Coronary artery (tissue), 2 donors: ENCODE measurements around the gene CGREF1.
A peak's percentile ranks its signal among the peaks of the same experiment; 100 is the strongest.

Experiments used
- DNase-seq: peaks from one replicate; pipeline ENCODE4 v3.0.0-alpha.2; 2017; ENCODE audit warnings: low spot score
- H3K27ac ChIP-seq, 2 donors: fragments of 200-600 bp; sonication (generic); one replicate each; pipeline ENCODE4 v1.5.1; 2016 to 2019
- H3K4me3 ChIP-seq: fragments of 200-600 bp; sonication (generic); 2 replicates; pipeline ENCODE4 v1.5.1; 2016; ENCODE audit warnings: mild to moderate bottlenecking, moderate library complexity
- TF ChIP-seq, protein P1 (sequence below): fragments of 200-600 bp; sonication (generic); IDR thresholded peaks from one replicate; pipeline ENCODE4 v1.5.1; 2019; ENCODE audit warnings: antibody characterized with exemption

CGREF1 gene

DNA sequence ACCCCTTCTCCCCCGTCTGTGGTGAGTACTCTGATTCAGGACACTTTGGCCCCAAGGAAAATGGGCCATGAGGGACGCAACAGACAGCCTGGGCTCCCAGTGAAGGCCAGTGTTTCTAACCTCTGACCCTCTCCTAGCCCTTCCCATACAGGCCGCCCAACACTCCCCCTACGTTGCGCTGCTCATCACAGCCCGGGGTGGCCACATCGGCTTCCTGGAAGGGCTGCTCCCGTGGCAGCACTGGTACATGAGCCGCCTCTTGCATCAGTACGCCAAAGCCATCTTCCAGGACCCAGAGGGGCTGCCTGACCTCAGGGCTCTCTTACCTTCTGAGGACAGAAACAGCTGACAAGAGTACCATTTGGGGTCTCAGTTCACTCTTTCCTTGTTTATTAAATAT, 11.5 kb upstream of the CGREF1 start:
- no peak for DNase-seq
- no peak overlapping the region for H3K27ac ChIP-seq
- TF ChIP-seq, protein P1, sequence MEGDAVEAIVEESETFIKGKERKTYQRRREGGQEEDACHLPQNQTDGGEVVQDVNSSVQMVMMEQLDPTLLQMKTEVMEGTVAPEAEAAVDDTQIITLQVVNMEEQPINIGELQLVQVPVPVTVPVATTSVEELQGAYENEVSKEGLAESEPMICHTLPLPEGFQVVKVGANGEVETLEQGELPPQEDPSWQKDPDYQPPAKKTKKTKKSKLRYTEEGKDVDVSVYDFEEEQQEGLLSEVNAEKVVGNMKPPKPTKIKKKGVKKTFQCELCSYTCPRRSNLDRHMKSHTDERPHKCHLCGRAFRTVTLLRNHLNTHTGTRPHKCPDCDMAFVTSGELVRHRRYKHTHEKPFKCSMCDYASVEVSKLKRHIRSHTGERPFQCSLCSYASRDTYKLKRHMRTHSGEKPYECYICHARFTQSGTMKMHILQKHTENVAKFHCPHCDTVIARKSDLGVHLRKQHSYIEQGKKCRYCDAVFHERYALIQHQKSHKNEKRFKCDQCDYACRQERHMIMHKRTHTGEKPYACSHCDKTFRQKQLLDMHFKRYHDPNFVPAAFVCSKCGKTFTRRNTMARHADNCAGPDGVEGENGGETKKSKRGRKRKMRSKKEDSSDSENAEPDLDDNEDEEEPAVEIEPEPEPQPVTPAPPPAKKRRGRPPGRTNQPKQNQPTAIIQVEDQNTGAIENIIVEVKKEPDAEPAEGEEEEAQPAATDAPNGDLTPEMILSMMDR = no peak
- no peak overlapping the region for H3K4me3 ChIP-seq

DNA sequence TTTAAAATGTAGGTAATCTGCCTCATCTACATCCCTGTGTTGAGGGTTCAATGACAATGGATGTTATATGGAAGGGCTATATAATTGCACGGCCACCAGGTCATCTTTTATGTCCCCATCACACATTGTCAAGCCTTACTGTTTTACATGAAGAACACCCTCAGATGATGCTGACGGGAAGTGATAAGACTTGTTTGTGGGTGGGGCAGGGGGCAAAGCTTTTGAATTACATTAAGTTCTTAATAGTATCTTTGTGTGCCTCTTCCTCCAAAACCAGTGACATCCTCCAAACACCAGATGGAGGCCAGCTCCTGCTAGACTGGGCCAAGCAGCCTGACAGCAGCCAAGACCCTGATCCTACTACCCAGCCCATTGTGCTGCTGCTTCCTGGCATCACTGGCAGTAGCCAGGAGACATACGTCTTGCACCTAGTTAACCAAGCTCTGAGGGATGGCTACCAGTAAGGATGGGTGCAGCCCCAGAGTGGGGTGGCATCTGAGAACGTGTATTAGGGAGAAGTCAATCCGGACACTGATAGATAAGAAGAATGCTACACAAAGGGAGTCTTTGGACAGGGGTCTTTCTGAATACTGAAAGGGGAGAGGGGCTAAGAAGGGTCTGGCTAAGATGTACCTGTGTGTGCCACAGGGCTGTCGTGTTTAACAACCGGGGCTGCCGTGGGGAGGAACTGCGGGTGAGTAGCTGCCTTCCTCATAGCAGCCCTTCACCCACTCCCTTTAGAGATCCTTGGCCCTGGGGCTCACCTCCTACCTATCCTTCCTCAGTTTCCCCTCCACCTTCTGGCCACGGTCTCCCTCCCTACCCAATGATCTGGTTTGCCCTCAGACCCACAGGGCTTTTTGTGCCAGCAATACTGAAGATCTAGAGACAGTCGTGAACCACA, 10.0 kb upstream of the CGREF1 start:
- Histone ChIP-seq H3K27ac (no peak overlapping the region), H3K4me3 (no peak overlapping the region)
- no peak for DNase-seq
- TF ChIP-seq, protein P1 = no peak

DNA sequence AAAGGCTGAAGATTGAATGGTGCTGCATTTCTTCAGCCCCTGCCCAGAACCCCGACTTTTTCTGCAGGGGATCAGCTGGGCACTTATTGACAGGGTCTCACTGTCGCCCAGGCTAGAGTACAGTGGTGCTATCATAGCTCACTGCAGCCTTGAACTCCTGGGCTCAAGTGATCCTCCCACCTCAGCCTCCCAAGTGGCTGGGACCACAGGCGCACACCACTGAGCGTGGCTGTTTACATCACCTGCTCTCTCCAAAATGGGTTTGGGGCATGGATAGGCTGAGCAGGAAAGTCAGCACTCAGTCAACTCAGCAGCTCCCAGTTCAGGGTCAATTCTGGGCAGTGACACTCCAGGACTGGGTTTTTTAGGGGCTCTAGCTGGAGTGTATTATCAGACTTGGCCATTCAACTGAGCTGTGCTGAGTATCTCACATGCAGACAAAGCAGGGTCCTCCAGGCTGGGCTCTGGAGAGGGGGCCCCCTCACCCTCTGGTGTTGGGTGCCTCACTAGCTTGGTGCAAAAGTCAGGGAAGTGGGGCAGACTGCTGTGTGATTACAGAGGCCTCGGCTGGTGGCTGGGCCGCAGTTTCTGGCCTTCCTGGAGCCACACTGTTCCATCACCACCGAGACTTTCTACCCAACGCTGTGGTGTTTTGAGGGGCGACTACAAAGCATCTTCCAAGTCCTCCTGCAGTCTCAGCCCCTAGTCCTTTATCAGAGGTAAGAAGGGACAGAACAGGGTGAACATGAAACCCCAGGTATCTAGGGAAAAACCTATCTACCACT, 9.1 kb upstream of the CGREF1 start:
- DNase-seq = no peak
- TF ChIP-seq, protein P1 = no peak
- no peak overlapping the region for H3K27ac ChIP-seq

DNA sequence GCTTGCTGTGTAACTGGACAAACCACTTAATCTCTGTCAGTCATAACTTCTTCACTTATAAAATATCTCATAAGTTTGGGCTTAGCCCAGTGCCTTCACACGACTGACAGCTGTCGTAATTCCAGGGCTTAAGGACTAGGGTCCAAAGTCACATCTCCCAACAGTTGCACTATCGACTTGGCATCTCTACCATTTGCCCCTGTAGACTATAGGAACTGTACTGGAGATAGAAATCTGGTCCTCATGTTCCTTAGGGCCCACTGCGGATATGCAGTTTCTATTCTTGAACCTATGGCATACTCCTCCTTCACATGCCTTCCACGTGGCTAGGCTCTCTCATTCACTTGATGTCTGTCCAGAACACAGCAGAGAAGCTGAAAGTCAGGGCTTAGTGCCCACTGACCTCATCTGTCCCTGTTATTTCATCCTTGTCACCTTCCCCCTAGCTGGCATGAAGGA, 7.4 kb upstream of the CGREF1 start:
- no peak overlapping the region for H3K27ac ChIP-seq

More for the DNA sequence above, 9.1 kb upstream of the CGREF1 start:
- H3K4me3 ChIP-seq = no peak overlapping the region

DNA sequence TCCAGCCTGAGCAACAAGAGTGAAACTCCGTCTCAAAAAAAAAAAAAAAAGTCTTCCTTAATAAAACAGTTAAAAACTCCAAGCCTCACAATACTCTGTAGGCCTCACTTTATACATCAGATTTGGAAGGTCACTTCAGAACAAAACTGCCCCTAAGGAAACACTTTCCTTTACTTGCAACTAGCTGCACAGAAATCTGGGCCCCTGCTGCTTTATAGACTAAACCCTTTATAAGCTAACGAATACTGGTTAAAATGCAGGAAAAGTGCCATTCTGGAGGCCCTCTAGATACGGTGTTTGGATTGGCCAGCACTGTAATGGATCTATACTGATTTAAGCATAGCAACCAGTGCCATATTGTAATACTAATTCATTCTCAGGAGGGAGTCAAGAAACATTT, 6.2 kb upstream of the CGREF1 start:
- TF ChIP-seq, protein P1 = no peak
- DNase-seq = no peak
- no peak overlapping the region for H3K27ac ChIP-seq
- H3K4me3 ChIP-seq = no peak overlapping the region

More for the DNA sequence above, 7.4 kb upstream of the CGREF1 start:
- no peak for DNase-seq
- H3K4me3 ChIP-seq = no peak overlapping the region
- TF ChIP-seq, protein P1 = no peak

DNA sequence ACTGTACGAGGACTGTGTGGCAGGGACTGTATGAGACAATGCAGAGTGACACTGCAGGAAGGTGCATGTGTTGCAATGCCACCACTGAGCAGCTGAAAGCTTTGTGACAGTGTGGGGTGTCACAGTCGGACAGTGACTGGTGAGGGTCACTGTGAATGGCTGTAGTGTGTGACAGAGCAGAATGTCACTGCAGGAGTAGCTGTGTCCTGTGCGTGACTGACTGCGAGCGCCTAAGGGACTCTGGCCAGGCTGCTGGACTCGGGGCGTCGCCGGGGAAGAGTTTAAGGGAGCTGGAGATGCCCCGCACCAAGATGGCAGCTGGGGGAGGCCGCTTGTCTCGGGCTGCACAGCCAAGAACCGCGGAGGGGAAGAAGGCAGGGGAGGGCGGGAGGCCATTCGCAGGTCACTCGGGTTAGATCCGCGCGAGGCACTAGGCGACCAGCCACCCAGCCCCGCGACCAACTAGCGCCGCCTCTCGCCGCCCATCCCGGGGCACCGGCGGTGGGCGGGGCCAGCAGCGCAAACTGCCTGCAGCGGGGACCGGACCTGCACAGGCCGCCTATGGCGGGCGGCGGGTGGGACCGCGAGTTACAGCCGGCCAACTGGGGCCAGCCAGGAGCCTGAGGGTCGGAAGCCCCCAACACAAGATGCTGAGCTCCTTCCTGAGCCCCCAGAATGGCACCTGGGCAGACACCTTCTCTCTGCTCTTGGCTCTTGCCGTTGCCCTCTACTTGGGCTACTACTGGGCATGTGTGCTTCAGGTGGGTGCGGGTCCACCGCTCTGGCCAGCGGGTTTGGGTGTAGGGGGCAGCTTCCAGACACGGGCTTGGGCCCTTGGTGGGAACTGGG, 4.6 kb upstream of the CGREF1 start, which contains the start of gene ABHD1:
TSS of gene ABHD1 (plus strand) at position 514 of the 849 bp plus-strand sequence. CDS start at position 648, 134 bp downstream.
- TF ChIP-seq, protein P1 = no peak
- DNase-seq = no peak
- H3K4me3 ChIP-seq = peak within 1 kb of the TSS; percentile 78
- H3K27ac ChIP-seq = peak within 1 kb of the TSS; percentile 7 to 64
